Sigmoid colon (tissue), 7 donors: ENCODE data around the gene RAD51AP1. TPM values are rescaled to one million over a fixed set of nuclear protein-coding genes. Genes with fewer than 3 reads are reported as not detected.
A peak's percentile ranks its signal among the peaks of the same experiment; 100 is the strongest.

Experiments used
- DNase-seq: peaks from one replicate; pipeline ENCODE4 v3.0.0-alpha.2; 2019
- H3K27ac ChIP-seq, 4 donors: fragments of 200-600 bp; sonication (generic); one replicate each; pipeline ENCODE4 v1.5.1; 2016 to 2019; ENCODE audit warnings: mild to moderate bottlenecking in 1 of 4
- H3K27me3 ChIP-seq, 3 donors: fragments of 200-600 bp; sonication (generic); one replicate each; pipeline ENCODE4 v1.5.1; 2019; ENCODE audit warnings: mild to moderate bottlenecking in 1 of 3
- H3K36me3 ChIP-seq, 4 donors: fragments of 200-600 bp; sonication (generic); one replicate each; pipeline ENCODE4 v1.5.1; 2016 to 2019
- H3K4me1 ChIP-seq, 4 donors: fragments of 200-600 bp; sonication (generic); one replicate each; pipeline ENCODE4 v1.5.1; 2017 to 2019
- H3K4me3 ChIP-seq, 4 donors: fragments of 200-600 bp; sonication (generic); one replicate each; pipeline ENCODE4 v1.5.1; 2017 to 2019; ENCODE audit warnings: mild to moderate bottlenecking in 2 of 4, moderate library complexity in 1 of 4
- H3K9me3 ChIP-seq, 4 donors: fragments of 200-600 bp in 3 of 4; sonication (generic) in 3 of 4; one replicate each; pipeline versions ENCODE4 v1.5.1 to v1.6.1; 2013 to 2019
- EP300 ChIP-seq, 4 donors: sonication (generic); formaldehyde crosslinking; IDR thresholded peaks; one replicate each; pipeline ENCODE4 v1.6.1; 2017; ENCODE audit warnings: antibody characterized with exemption in 4 of 4
- POLR2A ChIP-seq, 2 donors: fragments of 450-650 bp; IDR thresholded peaks; one replicate each; pipeline ENCODE4 v1.6.1; 2016; ENCODE audit warnings: antibody characterized with exemption in 2 of 2, mild to moderate bottlenecking in 2 of 2, moderate library complexity in 2 of 2
- POLR2AphosphoS5 ChIP-seq, 4 donors: sonication (generic); formaldehyde crosslinking; IDR thresholded peaks; one replicate each; pipeline ENCODE4 v1.6.1; 2017; ENCODE audit warnings: antibody characterized with exemption in 4 of 4
- WGBS, 2 donors: extraction: QIAGEN DNeasy Blood & Tissue Kit; methylation state at CpG; one replicate each; pipeline ENCODE4 v1.1.7; 2013; 5-methylcytosine and 5-hydroxymethylcytosine counted together
- intact Hi-C: fragments of 100-400 bp; cut with DNase I; formaldehyde crosslinking; loops from one replicate; pipeline ENCODE4 v1.15.1; 2023
- polyA plus RNA-seq, 3 donors: library from polyadenylated mRNA; stranded (reverse); fragments of 200-250 nt; gene quantifications; one replicate each; pipeline ENCODE4 v1.2.3, GENCODE V29; 2013
- total RNA-seq, 4 donors: library from RNA; depleted of rRNA; stranded (reverse); fragments of >200 nt; gene quantifications; one replicate each; pipeline ENCODE4 v1.1.0, GENCODE V29; 2016
- TF ChIP-seq, protein P1 (sequence below), 4 experiments: fragments of 450-650 bp in 3 of 4; fragments of 200-600 bp in 1 of 4; IDR thresholded peaks; one replicate each; pipeline ENCODE4 v1.5.1; 2016 to 2019; ENCODE audit warnings: antibody characterized with exemption in 4 of 4, mild to moderate bottlenecking in 3 of 4, moderate library complexity in 2 of 4
- donor health status: healthy with polysubstance abuse.
- donor health status: Bipolar disorder and iron deficiency.
- donor health status: healthy.

RAD51AP1 gene
- 1 to 10 TPM in 3 of 4 donors, under 1 TPM in 1; 0.49 to 2.5 (median 1.5) TPM for total RNA-seq
- 1 to 10 TPM; 3.0 to 8.6 (median 7.3) TPM for polyA plus RNA-seq

- H3K9me3 ChIP-seq, result no peaks in the 10 kb centered on the region
- H3K27me3 ChIP-seq, result no peaks in the 10 kb centered on the region
- peak within 1 kb of the TSS; percentile 86 to 94 (median 89) for H3K27ac ChIP-seq
- peak within 1 kb of the TSS; percentile 64 to 81 (median 74) for H3K4me3 ChIP-seq
- intact Hi-C loops, result loop anchor here (5.0 to 10.0 kb wide), 4 partner anchors 69 to 214 kb away; partner anchors contain the start of genes AKAP3, NDUFA9 and TIGAR
- 0% methylated on average over 49 of the region's 49 CpGs for WGBS, 2 donors
- TF ChIP-seq POLR2AphosphoS5 (IDR thresholded peaks at IDR 0.05) (peak; percentile 47 to 74 (median 71)), POLR2A (IDR thresholded peaks at IDR 0.05) (no peak), EP300 (IDR thresholded peaks at IDR 0.05) (peak in 1 of 4 donors; percentile 13)
- TF ChIP-seq, protein P1, sequence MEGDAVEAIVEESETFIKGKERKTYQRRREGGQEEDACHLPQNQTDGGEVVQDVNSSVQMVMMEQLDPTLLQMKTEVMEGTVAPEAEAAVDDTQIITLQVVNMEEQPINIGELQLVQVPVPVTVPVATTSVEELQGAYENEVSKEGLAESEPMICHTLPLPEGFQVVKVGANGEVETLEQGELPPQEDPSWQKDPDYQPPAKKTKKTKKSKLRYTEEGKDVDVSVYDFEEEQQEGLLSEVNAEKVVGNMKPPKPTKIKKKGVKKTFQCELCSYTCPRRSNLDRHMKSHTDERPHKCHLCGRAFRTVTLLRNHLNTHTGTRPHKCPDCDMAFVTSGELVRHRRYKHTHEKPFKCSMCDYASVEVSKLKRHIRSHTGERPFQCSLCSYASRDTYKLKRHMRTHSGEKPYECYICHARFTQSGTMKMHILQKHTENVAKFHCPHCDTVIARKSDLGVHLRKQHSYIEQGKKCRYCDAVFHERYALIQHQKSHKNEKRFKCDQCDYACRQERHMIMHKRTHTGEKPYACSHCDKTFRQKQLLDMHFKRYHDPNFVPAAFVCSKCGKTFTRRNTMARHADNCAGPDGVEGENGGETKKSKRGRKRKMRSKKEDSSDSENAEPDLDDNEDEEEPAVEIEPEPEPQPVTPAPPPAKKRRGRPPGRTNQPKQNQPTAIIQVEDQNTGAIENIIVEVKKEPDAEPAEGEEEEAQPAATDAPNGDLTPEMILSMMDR (IDR thresholded peaks at IDR 0.05), result no peak
- peak; percentile 96 for DNase-seq
- peaks cover 0 to 19% (median 15%) of the 10 kb centered on the region in 4 donors for H3K4me1 ChIP-seq
- peaks cover 0 to 23% (median 3%) of the 10 kb centered on the region in 4 donors for H3K36me3 ChIP-seq
Observed at GRCh38 chr12:4538207-4539160, at the start of gene RAD51AP1. Gene RAD51AP1 (plus strand): TSS chr12:4538890. CDS start chr12:4538940, 50 bp downstream.

GRCh38 chr12:4489556-4489955 is 49.1 kb upstream of the RAD51AP1 start:
- Histone ChIP-seq H3K27ac (no peak overlapping the region), H3K27me3 (no peaks in the 10 kb centered on the region), H3K9me3 (no peaks in the 10 kb centered on the region), H3K4me1 (no peaks in the 10 kb centered on the region), H3K4me3 (no peak overlapping the region), H3K36me3 (peaks cover 6 to 45% (median 9%) of the 10 kb centered on the region in 4 donors)
- intact Hi-C loops, result no loop called here
- WGBS, 2 donors, result 95 to 98% methylated on average over 2 of the region's 2 CpGs
- TF ChIP-seq POLR2AphosphoS5 (IDR thresholded peaks at IDR 0.05) (no peak), EP300 (IDR thresholded peaks at IDR 0.05) (no peak), POLR2A (IDR thresholded peaks at IDR 0.05) (no peak)
- TF ChIP-seq, protein P1 (IDR thresholded peaks at IDR 0.05), result no peak
- no peak for DNase-seq

DNA sequence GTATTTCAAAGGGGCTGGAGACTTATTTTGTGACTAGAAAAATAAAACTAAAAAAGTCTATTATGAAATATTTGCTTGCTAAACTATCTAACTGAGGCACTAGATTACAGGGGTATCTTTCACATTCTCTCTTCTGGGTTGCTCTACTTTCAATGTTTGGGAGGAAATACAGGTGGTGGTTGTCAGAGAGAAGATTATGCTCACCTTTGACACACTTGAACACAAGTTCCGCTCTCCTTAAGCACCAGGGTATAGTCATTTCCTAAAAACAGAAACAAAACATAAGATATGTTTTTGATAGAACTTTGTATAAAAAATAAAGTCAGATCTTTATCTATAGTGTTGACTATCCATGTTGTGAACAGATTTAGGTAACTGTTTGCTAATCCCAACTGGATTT is 47.7 kb upstream of the RAD51AP1 start:
- no peak overlapping the region for H3K27ac ChIP-seq
- peaks cover 6 to 57% (median 9%) of the 10 kb centered on the region in 4 donors for H3K36me3 ChIP-seq
- intact Hi-C loops, result no loop called here
- H3K9me3 ChIP-seq, result no peaks in the 10 kb centered on the region
- TF ChIP-seq, protein P1 (IDR thresholded peaks at IDR 0.05), result no peak
- TF ChIP-seq EP300 (IDR thresholded peaks at IDR 0.05) (no peak), POLR2A (IDR thresholded peaks at IDR 0.05) (no peak), POLR2AphosphoS5 (IDR thresholded peaks at IDR 0.05) (no peak)
- H3K27me3 ChIP-seq, result no peaks in the 10 kb centered on the region
- no peak overlapping the region for H3K4me3 ChIP-seq
- H3K4me1 ChIP-seq, result no peaks in the 10 kb centered on the region
- no peak for DNase-seq
- 95 to 100% methylated on average over 1 of the region's 1 CpG for WGBS, 2 donors

DNA sequence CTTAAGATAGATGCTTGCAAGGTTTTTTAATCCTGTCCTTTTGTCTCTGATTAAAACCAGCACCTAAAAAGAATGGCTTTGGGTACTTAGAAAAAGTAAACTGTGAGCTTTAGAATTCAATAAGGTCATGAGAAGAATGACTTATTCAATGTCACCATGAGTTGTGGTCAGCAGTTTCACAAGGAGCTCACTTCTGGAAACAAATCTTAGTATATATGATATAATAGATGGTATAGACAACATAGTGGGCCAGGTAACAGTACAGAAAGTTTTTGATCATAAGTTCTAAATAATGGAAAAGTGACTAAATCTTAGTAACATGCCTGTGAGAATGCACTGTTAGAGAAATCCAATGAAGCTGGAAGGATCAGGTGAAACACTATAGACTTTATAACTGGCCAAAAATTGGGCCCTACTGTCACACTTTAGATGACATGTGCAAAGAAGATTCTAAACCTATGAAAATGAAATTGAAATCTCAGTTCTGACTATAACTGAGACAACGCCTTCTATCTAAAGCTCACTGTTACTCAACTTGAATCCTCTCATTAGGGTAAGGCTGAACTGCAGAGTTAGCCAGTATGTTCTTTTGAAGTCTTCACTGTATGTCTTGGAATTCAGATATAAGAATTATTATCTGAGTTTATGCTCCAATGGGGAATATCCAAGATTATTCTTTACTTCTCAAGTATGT is 42.4 kb upstream of the RAD51AP1 start:
- Histone ChIP-seq H3K27me3 (no peaks in the 10 kb centered on the region), H3K36me3 (peaks cover 0 to 60% (median 21%) of the 10 kb centered on the region in 4 donors), H3K9me3 (no peaks in the 10 kb centered on the region), H3K4me3 (no peak overlapping the region), H3K27ac (no peak overlapping the region), H3K4me1 (no peaks in the 10 kb centered on the region)
- 83 to 87% methylated on average over 1 of the region's 1 CpG for WGBS, 2 donors
- no peak for DNase-seq
- TF ChIP-seq POLR2AphosphoS5 (IDR thresholded peaks at IDR 0.05), result no peak
- no peak for TF ChIP-seq EP300 (IDR thresholded peaks at IDR 0.05)
- no peak for TF ChIP-seq POLR2A (IDR thresholded peaks at IDR 0.05)
- TF ChIP-seq, protein P1 (IDR thresholded peaks at IDR 0.05), result no peak
- intact Hi-C loops, result no loop called here
